Peyer's patch (tissue), 4 donors: ENCODE measurements around the gene CERS2.

ENCODE experiments used
- CTCF ChIP-seq, 6 experiments: fragments of 450-650 bp in 4 of 6; fragments of 200-600 bp in 2 of 6; sonication (generic) in 1 of 6; IDR thresholded peaks; one replicate each; pipeline ENCODE4 v1.5.1; 2017 to 2019; ENCODE audit warnings: antibody characterized with exemption in 6 of 6, mild to moderate bottlenecking in 3 of 6, moderate library complexity in 1 of 6
- POLR2A ChIP-seq, 2 donors: fragments of 450-650 bp; IDR thresholded peaks; one replicate each; pipeline ENCODE4 v1.5.1; 2017; ENCODE audit warnings: antibody characterized with exemption in 2 of 2, mild to moderate bottlenecking in 2 of 2, moderate library complexity in 2 of 2

- no peak for TF ChIP-seq CTCF (IDR thresholded peaks at IDR 0.05)
- no peak for TF ChIP-seq POLR2A (IDR thresholded peaks at IDR 0.05)
These were observed 28.0 kb upstream of the CERS2 start for GRCh38 chr1:151002611-151003010.
